Measurements from ENCODE around the gene CAMSAP2. TPM values are rescaled to one million over a fixed set of nuclear protein-coding genes. Genes with fewer than 3 reads are reported as not detected.

Gene CAMSAP2
- total and polyA plus RNA-seq, 2 of the 8 experiments (the other 6 are each of a cell fraction or from before 2014, with no cell fraction given), result 4.2 to 27.6 TPM

- Histone ChIP-seq H2BK12ac (ENCODE audit: low read depth, low read length) (no peak overlapping the region), H4K5ac (ENCODE audit: insufficient read length, low read depth, low read length) (no peak overlapping the region), H3K4ac (replicated peaks; ENCODE audit: insufficient read length, low read depth, low read length) (no peak overlapping the region), H2AFZ (ENCODE audit: low read length) (no peak overlapping the region), H3K18ac (ENCODE audit: extremely low read depth, low read length) (no peak overlapping the region), H3K4me3 (ENCODE audit: extremely low read depth in 1 of 4, insufficient read depth in 2 of 4, low read depth in 3 of 4, low read length in 4 of 4) (no peak overlapping the region), H3K9me3 (ENCODE audit: insufficient read depth in 2 of 2, low read depth in 1 of 2, low read length in 1 of 2) (peaks cover 3 to 4% of the 10 kb centered on the region in 2 experiments; a peak in 2 of 4 replicates), H2AK5ac (ENCODE audit: low read depth, low read length) (no peak overlapping the region), H3K79me1 (ENCODE audit: low read depth, low read length) (no peaks in the 10 kb centered on the region; the same call in 1 of the 2 replicates), H3K79me2 (ENCODE audit: control insufficient read depth in 1 of 2, insufficient read depth in 2 of 2, low read length in 2 of 2) (peaks cover 0 to 10% of the 10 kb centered on the region in 2 experiments; a peak in 2 of 4 replicates), H3K36me3 (ENCODE audit: control insufficient read depth in 2 of 4, insufficient read depth in 4 of 4, low read length in 3 of 4) (peaks cover 0 to 15% (median 4%) of the 10 kb centered on the region in 4 experiments; a peak in 3 of 8 replicates), H4K8ac (ENCODE audit: extremely low read depth, insufficient read depth, low read length) (no peak overlapping the region), H4K20me1 (replicated peaks in 1 of 2; ENCODE audit: control insufficient read depth in 1 of 2, insufficient read depth in 2 of 2, low read length in 2 of 2) (no peaks in the 10 kb centered on the region), H3K9ac (replicated peaks in 1 of 4; ENCODE audit: extremely low read depth in 1 of 4, low read depth in 3 of 4, low read length in 3 of 4) (no peak overlapping the region), H3K56ac (replicated peaks; ENCODE audit: insufficient read length, low read depth, low read length) (no peak overlapping the region), H3K4me1 (replicated peaks in 1 of 4; ENCODE audit: control insufficient read depth in 3 of 4, insufficient read depth in 4 of 4, low read length in 3 of 4) (peaks cover 0 to 6% (median 1%) of the 10 kb centered on the region in 4 experiments; a peak in 3 of 7 replicates), H2BK120ac (replicated peaks; ENCODE audit: low read depth, low read length) (no peak overlapping the region), H3K4me2 (ENCODE audit: insufficient read depth in 1 of 2, low read depth in 2 of 2, low read length in 2 of 2) (no peak overlapping the region), H3K27ac (ENCODE audit: low read depth, low read length) (no peak overlapping the region), H3K27me3 (replicated peaks in 1 of 4; ENCODE audit: control insufficient read depth in 3 of 4, extremely low read depth in 1 of 4, insufficient read depth in 3 of 4, low read length in 3 of 4) (no peaks in the 10 kb centered on the region), H3K14ac (ENCODE audit: insufficient read length) (no peak overlapping the region), H2BK5ac (ENCODE audit: low read depth, low read length) (no peak overlapping the region), H3K23me2 (ENCODE audit: low read depth, low read length) (no peaks in the 10 kb centered on the region), H2BK20ac (ENCODE audit: low read length) (no peak overlapping the region), H4K91ac (replicated peaks; ENCODE audit: insufficient read length, low read length) (no peak overlapping the region), H3K23ac (ENCODE audit: insufficient read length) (no peak overlapping the region), H2BK15ac (ENCODE audit: low read length) (no peak overlapping the region)
- ChIA-PET POLR2A (ENCODE audit: partially characterized antibody) (no interaction called here), CTCF (ENCODE audit: partially characterized antibody) (interaction anchor here (0.6 kb wide), 1 partner anchor 162 kb away, joined by 4 read pairs; no protein-coding TSS in a partner anchor)
- WGBS, 2 experiments (ENCODE audit: extremely low coverage in 1 of 2, insufficient coverage in 1 of 2, insufficient read length in 1 of 2, insufficient replicate concordance in 2 of 2, low coverage in 1 of 2, low lambda C conversion rate in 2 of 2, missing lambda C conversion rate in 1 of 2), result 84% methylated on average over 6 of the region's 6 CpGs; no CpG with 5 or more reads in 1 of the 2 experiments
- no peak for DNase-seq (ENCODE audit: low read depth in 1 of 2, low spot score in 2 of 2)
- no peak for FAIRE-seq
- no peak for TF ChIP-seq BACH1 (IDR thresholded peaks at IDR 0.05; ENCODE audit: low read length)
- no peak for TF ChIP-seq BCL11A (IDR thresholded peaks at IDR 0.05; ENCODE audit: low read depth in 2 of 2, low read length in 2 of 2)
- TF ChIP-seq RNF2 (IDR thresholded peaks at IDR 0.05; ENCODE audit: borderline replicate concordance, low read depth, low read length, missing control alignments, poor library complexity, severe bottlenecking), result no peak
- TF ChIP-seq SIX5 (IDR thresholded peaks at IDR 0.05; ENCODE audit: low read depth, low read length), result no peak
- TF ChIP-seq CHD1 (IDR thresholded peaks at IDR 0.05; ENCODE audit: low read depth, low read length), result no peak
- no peak for TF ChIP-seq GABPA (IDR thresholded peaks at IDR 0.05; ENCODE audit: borderline replicate concordance, insufficient read depth, low read length)
- no peak for TF ChIP-seq CTBP2 (IDR thresholded peaks at IDR 0.05; ENCODE audit: borderline replicate concordance, insufficient read depth, insufficient read length, low read length)
- TF ChIP-seq NANOG (IDR thresholded peaks at IDR 0.05; ENCODE audit: insufficient read depth, low read depth, low read length, poor library complexity, severe bottlenecking), result no peak
- no peak for TF ChIP-seq CREB1 (IDR thresholded peaks at IDR 0.05)
- no peak for TF ChIP-seq TCF12 (IDR thresholded peaks at IDR 0.05; ENCODE audit: low read depth, low read length)
- TF ChIP-seq PHF8 (conservative IDR thresholded peaks at IDR 0.05; ENCODE audit: low read depth, low read length), result no peak
- no peak for TF ChIP-seq RFX5 (IDR thresholded peaks at IDR 0.05; ENCODE audit: borderline replicate concordance, low read depth, low read length)
- no peak for TF ChIP-seq RBBP5 (IDR thresholded peaks at IDR 0.05; ENCODE audit: borderline replicate concordance, low read depth, low read length)
- TF ChIP-seq CBX5 (IDR thresholded peaks at IDR 0.05; ENCODE audit: low read depth, low read length), result no peak
Measured at GRCh38 chr1:200783926-200784325, 45.2 kb downstream of the CAMSAP2 start.
